ENCODE data around the gene CDC34.
"Not testable (repeated sequence)": the region's sequence is repeated elsewhere in the genome, so short reads cannot be mapped to it uniquely, and the experiment has no call there.

CDC34 gene

GRCh38 chr19:572743-573518 is 41.4 kb downstream of the CDC34 start:
- no peak for FAIRE-seq
- peak; percentile 36 for DNase-seq (ENCODE audit: low spot score)

DNA sequence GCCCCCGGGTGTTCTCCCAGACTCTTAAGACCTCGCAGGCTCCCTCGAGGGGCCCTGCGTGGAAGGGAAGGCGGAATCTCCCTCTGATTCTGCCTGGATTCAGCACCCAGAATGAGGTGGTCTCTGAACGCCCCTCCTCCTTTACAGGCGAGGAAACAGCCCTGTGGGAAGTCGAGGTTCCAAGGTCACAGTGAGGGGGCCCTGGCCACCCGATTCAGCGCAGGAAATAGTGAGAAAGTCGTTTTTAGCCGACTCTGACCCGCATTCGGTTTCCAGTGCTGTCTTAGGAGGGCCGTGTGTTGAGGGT is 41.9 kb downstream of the CDC34 start:
- DNase-seq (ENCODE audit: low spot score) (no peak), FAIRE-seq (no peak)

GRCh38 chr19:574658-575526 is 43.3 kb downstream of the CDC34 start:
- DNase-seq (ENCODE audit: low spot score) (no peak), FAIRE-seq (no peak)

GRCh38 chr19:575527-576506 is 44.3 kb downstream of the CDC34 start:
- peak; percentile 76 for DNase-seq (ENCODE audit: low spot score)
- FAIRE-seq, result peak; percentile 79

GRCh38 chr19:576768-577438 is 45.3 kb downstream of the CDC34 start:
- FAIRE-seq, result no peak
- DNase-seq (ENCODE audit: low spot score), result no peak

GRCh38 chr19:577439-578392 is 46.2 kb downstream of the CDC34 start:
- no peak for DNase-seq (ENCODE audit: low spot score)
- FAIRE-seq, result no peak

GRCh38 chr19:579111-579841 is 47.7 kb downstream of the CDC34 start:
- FAIRE-seq, result no peak
- DNase-seq (ENCODE audit: low spot score), result no peak

- FAIRE-seq, result no peak
- DNase-seq (ENCODE audit: low spot score), result no peak
Observed at GRCh38 chr19:579842-580155, 48.2 kb downstream of the CDC34 start.

DNA sequence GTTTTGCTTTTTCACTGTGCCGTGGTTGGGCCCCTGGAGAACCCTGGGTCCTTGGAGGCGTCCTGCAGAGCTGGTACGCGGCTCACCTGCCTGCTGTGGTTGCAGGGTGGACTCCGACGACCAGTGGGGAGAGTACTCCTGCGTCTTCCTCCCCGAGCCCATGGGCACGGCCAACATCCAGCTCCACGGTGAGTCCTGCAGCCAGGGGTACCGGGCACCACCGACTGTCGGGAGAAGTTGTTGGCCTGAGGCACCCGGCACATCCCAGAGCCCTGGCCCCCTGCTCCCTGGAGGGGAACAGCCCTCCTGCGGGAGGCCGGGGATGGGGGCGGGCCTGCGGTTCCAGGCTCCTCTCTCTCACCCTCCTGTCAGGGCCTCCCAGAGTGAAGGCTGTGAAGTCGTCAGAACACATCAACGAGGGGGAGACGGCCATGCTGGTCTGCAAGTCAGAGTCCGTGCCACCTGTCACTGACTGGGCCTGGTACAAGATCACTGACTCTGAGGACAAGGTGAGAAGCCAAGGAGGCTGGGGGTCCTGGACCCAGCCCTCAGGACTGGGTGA is 48.8 kb downstream of the CDC34 start:
- no peak for DNase-seq (ENCODE audit: low spot score)
- FAIRE-seq, result no peak

DNA sequence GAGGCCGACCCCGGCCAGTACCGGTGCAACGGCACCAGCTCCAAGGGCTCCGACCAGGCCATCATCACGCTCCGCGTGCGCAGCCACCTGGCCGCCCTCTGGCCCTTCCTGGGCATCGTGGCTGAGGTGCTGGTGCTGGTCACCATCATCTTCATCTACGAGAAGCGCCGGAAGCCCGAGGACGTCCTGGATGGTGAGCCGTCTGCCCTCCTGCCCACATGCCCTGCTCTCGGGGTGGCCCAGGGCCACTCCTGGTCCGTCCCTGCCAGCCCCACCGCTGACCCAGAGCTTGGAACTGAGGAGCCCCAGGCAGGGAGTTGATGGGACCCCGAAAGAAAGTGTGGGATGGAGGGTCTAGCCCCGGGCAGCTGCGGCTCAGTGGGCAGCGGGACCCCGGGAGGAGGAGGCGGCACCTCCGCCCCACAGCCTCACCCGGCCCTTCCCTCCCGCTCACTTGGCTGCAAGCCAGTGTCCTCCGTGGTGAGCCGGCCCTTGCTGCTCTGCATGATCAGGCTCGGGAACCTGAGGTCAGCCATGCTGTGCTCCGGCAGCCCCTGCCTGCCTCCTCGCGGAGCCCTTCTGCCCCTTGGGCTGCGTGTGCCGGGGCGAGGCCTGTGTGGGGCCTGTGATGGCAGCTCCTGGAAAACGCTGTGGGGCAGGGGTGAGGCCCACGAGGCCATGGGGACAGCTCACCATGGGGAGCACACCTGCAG is 50.0 kb downstream of the CDC34 start:
- no peak for DNase-seq (ENCODE audit: low spot score)
- FAIRE-seq, result no peak

DNA sequence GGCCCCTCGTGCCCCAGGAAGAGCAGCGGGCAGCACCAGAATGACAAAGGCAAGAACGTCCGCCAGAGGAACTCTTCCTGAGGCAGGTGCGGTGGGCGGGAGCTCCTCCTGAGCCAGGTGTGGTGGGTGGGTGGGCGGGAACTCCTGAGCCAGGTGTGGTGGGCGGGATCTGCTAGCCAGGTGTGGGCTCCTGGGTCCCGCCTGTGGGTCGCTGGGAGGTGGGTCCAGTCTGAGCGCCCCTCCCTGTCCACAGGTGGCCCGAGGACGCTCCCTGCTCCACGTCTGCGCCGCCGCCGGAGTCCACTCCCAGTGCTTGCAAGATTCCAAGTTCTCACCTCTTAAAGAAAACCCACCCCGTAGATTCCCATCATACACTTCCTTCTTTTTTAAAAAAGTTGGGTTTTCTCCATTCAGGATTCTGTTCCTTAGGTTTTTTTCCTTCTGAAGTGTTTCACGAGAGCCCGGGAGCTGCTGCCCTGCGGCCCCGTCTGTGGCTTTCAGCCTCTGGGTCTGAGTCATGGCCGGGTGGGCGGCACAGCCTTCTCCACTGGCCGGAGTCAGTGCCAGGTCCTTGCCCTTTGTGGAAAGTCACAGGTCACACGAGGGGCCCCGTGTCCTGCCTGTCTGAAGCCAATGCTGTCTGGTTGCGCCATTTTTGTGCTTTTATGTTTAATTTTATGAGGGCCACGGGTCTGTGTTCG is 51.1 kb downstream of the CDC34 start:
- DNase-seq (ENCODE audit: low spot score), result peak; percentile 64
- peak; percentile 89 for FAIRE-seq

GRCh38 chr19:583198-583967 is 51.8 kb downstream of the CDC34 start:
- FAIRE-seq (no peak), DNase-seq (ENCODE audit: low spot score) (no peak)

DNA sequence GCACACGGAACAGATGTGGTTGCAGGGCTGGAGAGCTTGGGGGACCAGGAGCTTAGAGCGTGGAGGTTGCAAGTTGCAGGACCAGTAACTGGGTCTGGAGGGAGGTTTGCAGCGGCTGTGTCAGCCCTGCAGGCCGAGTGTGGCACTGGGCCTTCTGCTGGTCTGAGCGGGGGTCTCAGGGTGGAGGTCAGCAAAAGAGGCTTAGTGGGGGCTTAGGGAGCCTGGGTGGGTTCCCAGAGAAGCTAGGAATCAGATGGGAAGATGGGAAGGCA is 52.3 kb downstream of the CDC34 start:
- DNase-seq (ENCODE audit: low spot score) (no peak), FAIRE-seq (no peak)

DNA sequence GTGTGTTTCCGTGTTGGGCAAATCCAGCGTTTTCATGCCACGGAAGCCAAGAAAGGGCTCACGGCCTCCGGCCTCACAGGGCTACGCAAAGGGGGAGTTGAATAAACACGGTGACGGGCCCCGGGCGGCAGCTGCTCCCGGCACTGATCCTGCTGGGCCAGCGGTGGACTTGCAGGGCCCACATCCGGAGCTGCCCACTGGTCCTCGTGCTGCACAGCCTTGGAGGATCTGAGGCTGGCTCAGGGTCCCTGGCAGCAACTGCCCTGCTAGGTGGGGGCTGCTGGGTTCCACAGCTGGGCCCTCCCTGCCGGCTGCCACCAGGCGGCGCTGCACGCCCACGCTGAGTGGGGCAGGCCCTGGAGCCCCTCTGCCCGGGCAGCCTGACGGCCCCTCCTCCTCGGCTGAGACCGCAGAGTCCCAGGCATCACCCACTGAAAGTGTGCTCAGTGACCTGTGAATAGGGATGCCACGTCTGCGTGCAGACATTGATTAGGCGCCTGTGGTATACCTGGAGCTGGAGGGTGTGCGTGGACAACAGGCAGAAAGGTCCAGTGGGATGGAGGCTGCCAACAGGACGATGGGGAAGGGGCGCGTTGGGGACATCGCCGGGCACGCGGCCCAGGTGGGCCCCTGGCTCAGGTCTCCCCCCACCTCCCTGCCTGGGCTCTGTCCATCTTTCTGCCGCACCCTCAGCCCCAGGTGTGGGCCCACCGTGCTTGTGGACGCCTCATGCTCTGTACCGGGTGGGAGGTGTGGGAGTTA is 52.9 kb downstream of the CDC34 start:
- DNase-seq (ENCODE audit: low spot score) (no peak), FAIRE-seq (no peak)

GRCh38 chr19:585146-585545 is 53.6 kb downstream of the CDC34 start:
- not testable (repeated sequence) for FAIRE-seq; DNase-seq (ENCODE audit: low spot score)

GRCh38 chr19:585551-586110 is 54.1 kb downstream of the CDC34 start:
- DNase-seq (ENCODE audit: low spot score) (peak; percentile 32), FAIRE-seq (no peak)
